Kasumi-1 (cell line): ENCODE data around the gene GRIN2A.

Source experiments
- DNase-seq, 2 experiments: peaks; one replicate each; lab custom pipeline; 2025; lab: John Stamatoyannopoulos, UW

The GRIN2A gene

DNA sequence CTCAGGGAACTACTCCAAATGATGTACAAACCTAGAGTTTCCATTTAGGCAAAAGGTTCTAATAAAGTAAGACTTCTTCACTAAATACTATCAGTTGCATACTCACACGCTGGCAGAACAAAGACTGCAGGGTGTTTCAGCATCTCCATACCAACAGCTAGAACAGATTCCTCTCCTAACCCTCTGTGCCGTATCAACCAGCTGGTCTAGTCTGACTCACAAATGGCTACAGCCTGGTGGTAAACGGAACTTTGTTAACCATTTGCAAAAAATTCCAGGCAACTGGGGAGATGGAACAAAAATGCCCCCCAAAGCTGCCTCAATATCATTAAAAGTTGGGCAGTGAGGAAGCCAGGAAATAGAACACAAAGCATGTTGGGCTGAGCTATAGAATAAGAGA, 217.1 kb downstream of the GRIN2A start:
- DNase-seq: no peak

DNA sequence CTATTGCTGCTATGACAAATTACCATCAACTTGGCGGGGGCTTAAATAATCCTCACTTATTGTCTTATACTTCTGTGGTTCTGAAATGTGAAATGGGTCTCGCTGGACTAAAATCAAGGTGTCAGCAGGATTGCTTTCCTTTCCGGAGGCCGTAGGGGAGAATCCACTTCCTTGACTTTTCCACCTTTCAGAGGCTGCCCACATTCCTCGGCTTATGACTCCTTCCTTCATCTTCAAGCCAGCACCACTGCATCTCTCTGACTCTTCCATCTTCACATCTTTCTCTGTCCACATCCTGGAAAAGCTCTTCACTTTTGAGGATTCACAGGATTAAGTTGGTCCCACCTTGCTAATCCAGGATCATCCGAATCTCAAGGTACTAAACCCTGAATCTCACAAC, 217.8 kb downstream of the GRIN2A start:
- no peak for DNase-seq

DNA sequence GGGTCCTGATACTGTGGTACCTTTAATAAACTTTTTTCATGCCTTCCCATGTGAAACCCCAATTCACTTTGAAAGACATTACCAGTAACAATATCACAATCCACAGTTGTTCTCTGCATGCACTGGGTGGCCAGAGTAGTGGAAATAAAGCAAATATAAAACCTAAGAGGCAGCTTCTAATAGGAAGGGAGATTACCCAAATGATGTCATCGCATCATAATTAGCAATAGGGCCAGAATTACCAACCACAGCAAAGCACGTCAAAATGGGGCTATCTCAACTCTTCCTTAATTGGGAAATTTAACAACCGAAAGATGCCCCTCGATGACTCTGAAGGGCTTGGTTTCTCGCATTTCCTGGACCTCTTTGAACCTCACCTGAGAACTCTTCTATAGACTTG, 224.8 kb downstream of the GRIN2A start:
- no peak for DNase-seq

DNA sequence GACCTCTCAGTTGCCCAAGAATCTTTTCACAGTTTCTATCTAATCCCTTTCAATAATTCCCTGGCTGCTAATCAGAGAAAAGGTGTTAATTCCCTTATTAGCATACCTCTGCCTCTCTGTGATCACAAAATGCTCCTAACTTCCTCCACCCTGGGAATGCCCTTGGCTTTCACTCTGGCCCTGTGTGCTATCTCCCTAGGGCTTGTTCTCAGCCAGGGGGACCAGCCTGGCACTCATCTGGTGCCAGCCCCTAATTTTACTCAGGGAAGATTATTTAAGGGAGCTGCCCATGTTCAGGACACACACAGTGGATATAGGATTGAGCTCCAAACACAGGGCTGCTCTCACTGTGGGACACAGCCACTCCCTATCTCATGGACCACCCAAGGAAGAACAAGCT, 225.2 kb downstream of the GRIN2A start:
- no peak for DNase-seq

DNA sequence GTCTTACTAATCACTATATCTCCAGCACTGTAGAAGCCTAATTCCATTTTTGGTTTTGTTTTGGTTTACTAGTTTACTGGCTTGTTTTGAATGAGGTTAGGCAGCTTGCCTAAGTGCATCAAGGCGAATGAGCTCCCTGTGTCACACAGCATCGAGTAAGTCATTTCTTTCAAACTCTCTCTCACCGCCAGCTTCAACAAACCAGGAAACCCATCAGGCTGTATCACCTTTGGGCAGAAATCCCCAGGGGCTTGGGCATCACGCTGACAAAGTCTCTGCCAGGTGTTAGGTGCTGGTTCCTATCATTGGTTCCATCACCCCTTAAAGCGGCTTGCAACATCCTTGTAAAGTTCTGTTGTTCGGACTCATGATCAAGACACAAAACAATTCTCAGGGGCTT, 226.6 kb downstream of the GRIN2A start:
- no peak for DNase-seq

DNA sequence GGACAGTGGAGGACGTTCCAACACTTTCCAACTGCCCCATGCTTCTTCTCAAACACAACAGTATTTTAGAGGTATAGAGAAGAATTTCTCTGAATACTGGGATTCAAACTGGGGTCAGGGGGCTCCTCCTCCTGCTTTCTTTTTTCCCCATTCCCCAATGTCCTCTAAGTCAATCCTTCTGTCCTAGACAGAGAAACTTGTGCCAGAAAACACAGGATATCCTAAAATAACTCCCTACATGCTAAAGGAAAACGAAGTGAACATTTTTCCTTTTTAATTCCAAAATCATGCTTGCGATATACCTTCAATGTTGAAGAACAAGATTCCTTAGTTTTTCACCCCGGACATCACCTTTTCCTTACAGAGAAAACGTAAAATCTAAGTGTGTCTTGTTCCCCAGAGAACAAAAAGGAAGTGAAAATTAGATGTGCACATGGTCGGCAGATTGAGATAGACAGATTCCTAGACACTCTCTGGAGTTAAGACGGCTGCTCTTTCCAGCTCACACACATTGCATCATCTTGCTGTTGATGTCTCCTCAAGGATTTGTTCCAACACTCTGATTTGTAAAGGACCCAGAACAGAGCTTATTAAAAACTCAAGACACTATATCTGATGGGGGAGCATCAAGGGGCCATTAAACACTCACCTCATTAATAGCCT, 228.2 kb downstream of the GRIN2A start:
- DNase-seq: no peak

DNA sequence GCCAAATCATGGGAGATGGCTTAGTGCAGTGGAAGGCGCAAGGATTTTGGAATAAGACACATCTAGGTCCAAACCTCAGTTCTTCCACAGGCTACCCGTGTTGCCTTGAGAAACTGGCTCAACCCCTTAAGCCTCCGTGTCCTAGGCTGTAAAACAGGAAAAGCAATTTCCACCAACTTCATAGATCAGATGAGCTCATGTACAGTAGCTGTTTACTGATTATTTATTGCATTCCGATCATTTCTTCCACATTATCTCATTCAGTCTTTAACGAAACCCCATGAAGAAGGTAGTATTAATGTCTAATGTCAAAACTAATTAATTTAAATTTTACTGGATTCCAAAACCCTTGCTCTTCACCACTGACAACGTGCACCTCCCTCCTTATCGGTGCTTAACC, 231.6 kb downstream of the GRIN2A start:
- no peak for DNase-seq

DNA sequence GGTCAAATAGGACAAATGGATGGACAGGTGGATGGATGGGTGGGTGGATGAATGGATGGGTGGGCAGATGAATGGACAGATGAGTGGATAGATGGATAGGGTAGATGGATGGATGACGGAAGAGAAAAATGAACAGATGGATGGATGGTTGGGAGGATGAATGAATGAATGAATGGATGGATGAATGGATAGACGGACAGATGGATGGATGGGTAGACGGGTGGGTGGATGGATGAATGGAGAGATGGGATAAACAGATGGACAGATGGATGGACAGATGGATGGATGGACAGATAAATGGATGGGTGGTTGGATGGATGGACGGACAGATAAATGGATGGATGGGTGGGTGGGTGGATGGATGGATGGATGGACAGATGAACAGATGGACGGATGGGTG, 232.8 kb downstream of the GRIN2A start:
- DNase-seq: no peak

DNA sequence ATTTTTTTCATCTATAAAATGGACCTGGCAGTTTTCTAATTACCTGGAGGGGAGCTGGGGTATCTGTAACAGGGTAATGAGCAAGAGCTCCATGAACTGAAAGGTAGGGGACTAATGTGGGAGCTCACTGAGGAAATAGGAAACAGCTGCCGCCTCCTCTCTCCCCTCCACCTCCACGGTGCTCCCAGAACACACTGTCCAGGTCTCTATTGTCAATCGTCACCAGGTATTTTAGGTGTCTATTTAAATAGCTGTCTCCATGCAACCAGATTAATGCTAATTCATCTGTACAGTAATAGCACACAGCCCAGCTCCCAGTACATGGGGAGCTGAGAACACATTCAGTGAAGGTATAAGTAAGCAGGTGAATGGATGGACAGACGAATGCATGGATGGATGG, 233.3 kb downstream of the GRIN2A start:
- DNase-seq: no peak

DNA sequence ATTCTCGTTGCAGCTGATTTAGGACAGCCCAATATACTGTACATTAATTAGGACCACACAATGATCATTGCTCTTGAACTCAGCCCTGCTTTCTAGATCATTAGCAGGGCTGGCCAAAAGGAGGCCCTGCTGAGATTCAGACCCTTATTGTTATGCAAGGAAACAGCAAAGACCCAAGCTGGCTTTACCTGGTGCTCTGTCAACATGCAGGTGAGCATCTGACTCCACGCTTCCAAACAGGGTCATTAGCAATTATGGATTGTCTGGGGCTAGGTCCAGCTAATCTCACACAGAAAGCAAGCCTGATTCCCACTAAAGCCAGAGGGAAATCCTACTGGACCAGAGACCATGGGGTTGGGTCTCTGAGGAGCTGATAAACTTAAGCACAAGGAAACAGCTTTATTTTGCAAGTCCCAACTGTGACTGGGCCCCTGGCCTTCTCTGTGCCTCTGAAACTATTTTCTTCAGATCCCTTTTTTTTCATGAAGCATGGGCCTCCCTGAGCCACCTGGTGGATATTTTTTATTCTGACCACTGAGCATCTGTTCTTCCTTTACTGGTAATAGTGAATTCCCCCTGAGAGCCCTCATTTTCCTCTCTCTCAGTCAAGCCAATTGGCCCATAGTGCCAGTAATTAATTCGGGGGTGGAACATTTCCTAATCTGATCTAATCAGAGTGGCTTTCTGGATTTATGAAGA, 236.1 kb downstream of the GRIN2A start:
- DNase-seq: no peak

DNA sequence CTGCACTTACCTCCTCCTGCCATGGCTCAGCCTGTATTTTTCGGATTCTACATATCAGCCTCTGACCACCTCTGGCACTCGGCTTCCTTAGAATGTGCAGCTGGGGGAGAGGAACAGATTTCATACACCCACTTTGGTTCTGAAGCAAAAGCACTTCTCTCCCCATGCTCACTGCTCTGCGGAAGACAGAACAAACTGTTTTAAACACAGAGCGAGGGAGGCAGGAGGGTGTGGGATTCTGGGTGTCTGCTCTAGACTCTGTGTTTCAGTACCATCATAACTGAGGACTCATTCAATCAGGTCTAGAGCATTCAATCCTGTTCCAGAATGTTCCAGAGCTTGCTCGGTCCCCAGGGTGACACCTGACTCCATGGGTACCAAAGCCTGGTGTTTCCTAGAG, 239.1 kb downstream of the GRIN2A start:
- no peak for DNase-seq

DNA sequence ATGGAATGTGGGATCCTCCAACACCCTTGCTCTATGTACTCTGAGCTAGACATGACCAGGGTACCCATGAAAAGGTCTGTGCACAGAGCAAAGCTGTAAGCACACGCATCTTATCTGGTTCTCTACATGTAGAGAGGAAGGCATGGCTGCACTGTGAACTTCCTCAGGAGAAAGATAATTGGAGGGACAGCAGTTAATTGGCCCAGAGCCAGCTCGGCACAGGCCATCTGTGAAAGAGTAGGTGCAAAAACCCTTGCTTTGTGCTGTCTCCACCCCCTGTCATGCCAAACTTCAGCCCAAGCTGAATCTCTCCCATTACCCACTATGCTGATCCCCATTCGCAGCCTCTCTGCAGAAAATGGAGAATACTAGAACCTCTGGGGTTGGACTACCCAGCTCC, 241.0 kb downstream of the GRIN2A start:
- DNase-seq: no peak

DNA sequence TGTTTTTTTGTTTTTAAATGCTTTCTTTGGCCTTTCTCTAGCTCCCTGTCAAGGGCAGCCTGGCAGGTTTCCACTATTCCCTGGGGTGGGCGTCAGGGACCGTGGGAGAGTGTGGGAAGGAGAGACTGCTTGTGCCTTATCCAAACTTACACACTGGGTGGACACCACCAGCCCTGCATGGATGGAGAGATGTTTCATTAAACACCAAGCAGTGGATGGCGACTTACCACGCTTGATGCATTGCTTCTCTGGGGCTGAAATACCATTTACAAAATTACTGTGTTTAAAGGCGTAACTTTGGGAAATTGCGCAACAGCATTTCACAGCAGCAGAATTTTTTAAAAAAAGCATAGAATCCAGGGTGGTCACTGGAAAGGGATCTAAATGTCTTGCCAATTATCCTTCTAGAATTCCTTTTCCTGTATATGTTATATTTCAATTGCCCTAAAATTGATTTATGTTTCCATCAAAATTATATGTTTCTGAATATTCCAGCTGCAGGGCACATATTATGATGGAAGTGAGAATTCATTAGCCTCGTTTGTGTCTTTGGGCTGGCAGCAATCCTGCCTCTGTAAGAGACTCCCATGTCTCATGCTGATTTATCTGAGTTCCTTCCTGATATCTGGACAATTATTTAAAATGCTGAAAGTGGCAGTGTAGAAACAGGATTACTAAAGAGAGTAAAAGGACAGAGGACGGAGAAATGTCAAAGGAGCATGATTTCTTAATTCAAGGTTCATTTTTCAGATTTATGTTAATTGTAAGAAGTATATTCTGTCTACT, 247.3 kb downstream of the GRIN2A start:
- no peak for DNase-seq

DNA sequence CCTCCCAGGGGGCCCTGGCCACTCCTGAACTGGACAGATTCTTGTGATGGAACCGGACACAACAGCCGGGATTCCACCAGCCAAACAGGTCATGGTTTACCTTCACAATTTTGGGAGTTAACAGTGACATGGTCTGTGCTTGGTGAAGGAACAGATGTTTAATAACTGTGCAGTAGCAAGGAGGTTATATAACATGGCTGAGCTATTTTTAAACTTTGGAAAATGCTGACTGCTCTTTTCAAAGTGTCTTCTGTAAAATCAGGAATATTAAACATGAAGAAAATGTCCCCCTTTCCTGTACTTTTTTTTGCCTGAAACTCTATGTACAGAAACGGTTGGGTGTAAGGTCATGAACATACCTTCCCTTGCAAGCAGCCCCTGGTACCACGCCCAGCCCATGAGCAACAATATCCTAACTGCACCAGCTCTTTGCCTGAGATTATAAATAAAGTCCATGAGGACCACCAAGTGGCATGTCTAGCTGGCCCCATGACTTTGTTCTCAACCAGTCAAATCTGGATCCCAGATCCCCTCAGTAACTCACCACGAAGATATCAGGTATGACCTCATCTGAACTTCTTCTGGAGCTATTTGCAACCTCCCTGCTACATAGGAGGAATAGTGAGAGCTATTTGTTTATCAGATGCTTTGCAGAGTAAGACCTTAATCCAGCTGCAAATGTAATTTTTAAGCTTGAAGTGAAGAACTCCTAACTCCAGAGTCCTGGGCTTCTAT, 249.1 kb downstream of the GRIN2A start:
- DNase-seq: no peak

DNA sequence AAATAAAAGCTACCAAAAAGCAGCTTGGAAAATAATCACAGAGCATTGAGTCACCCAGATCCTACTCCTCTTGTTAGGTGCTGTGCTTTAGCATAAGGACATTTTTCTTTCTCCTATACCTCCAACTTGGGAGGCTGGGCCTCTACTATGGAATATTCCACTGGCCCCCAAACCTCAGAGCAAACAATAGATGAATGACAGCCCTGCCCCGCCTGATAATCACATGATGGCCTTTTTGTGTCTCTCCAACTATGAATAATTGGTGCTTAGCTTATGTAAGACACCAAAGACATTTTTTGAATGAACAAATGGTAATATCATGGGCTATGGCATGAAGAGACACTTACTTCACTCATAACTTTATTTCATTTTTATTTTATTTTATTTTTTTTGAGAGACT, 250.2 kb downstream of the GRIN2A start:
- no peak for DNase-seq

DNA sequence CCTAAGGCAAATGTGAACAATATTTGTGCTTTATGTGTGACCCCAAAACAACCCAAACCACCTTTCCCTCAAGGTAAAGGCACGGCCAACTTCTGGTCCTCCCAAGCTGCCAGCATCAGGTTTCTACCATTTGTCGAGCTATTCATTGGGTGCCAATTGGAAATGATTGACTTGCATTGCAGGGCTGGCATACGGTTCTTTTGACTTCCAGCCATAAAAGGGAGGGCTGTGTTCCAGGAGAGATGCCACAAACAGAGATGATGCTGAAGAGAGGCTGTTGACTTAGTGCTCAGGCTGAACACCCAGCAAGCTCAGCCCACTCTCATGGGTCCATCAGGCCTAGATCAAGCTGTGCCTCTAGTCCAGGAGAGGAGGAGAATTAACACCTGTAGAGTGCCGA, 252.4 kb downstream of the GRIN2A start:
- DNase-seq: no peak

DNA sequence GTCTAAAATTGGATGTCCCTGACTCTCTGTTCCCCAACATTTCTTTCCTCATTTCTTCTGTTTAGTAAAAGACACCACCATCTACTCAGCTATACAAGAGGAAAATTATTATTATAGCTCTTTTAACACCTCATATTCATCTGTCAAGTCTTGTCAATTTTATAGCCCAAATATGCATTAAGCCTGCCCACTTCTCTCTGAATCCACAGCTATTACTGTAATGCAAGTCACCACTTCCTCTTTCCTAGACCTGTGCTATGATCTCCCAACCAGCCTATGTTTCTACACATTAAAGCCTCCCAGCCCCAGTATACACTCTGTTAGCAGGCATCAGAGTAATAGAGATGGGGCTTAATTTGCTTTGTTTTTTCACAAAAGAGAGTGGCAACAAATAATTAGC, 252.9 kb downstream of the GRIN2A start:
- no peak for DNase-seq

DNA sequence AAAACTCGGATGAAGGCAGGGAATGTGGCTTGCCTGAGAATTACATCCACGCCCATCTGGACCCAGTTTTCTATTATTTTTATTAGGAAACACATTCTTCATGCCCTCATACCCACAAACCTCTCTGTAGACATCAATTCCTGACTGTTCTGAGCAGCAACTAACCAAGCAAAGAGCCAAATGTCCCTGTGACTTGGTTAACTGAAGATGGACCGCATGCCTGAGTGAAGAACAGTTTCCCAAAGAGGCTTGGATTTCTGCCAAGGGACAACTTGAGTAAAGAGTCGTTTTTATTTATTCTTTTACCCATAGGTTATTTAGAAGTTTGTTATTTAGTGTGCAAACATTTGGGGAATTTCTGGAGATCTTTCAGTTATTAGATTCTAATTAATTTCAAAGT, 259.8 kb downstream of the GRIN2A start:
- DNase-seq: no peak

DNA sequence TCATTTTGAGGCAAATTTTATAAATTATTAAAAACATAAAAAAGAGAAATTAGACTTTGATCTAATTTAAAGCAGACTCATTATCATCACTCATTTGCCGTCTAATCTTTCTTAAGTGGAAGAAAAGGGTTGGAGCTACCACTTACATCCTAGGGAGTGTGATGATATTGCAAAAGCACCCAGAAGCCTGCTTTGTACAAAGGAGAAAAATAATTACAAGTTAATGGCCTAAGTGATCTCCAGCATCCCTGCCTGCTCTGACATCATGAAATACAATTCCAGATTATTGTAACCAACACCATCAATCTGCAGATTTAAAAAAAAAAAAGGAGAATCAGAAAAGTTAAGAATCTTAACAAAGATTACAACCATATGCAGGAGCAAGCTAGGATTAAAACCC, 260.2 kb downstream of the GRIN2A start:
- DNase-seq: no peak

DNA sequence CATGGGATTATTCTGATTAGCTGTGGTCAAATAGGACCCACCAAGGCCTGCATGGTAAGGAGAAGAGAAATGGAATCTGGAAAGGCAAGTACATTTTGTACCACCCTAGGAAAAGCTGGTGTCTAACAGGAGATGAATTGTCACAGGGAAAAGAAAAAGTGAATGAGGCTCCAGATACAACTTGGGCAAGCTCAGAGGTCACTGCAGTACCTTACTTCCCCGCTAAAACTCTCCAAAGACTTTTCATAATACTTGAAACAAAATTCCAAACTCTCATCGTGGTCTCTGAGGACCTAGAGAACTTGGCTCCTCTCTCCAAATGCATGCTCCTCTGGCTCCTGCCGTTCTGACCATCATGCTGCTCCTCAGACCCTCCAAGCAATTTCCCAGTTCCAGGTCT, 262.8 kb downstream of the GRIN2A start:
- no peak for DNase-seq

DNA sequence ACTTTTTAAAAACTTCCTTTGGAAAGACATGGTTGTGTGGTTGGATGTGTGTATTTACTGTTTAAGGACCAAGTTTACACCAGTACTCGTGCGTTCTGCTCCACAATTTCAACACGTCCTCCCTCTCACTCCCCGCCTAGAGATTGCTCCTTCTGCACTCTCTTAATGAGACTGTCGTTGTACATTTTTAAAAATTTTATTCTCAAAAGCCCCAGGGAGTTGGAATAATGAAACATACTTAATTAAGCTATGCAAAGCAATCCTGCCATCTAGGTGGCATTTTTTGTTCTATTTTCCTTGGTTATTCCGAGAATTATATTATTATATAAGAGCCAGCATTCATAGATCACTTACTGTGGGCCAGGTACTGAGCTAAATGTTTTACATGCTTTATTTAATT, 264.5 kb downstream of the GRIN2A start:
- DNase-seq: no peak

DNA sequence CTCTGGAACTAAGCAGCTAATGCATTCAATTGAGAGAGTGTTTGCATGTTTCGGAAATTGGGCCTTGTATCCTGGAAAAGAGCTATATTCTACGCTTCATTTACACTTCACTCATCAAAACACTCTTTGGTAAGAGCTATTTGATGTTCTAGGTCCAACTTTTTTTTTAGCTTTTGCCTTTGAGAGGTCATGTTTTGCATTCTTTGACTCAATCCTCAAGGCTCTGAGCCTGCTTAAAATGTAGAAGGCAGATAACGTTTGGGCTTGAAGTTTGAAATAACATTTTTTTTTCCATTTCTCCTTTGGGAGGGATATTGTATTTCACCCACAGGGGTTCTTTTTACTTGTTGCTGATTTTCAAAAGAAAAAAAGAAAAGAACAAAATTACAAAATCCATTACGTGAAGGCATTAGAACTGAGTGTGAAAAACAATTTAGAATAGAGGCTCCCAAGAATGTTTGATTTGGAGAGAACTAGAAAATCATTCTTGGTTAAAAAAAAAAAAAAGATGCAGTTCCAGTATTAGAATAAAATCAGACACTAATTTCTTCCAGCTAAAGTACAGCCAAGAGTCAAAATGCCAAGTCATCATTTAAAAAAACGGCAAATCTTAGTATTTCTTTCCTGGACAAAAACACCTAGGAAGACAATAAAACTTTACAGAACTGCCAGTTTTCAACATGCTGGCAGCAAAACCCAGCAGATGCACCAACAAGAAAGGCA, 268.5 kb downstream of the GRIN2A start:
- DNase-seq: no peak
